Ishikawa (cell line): Measurements from ENCODE around the gene MIX23.

Source experiments
- CEBPB ChIP-seq: IDR thresholded peaks from 2 replicates; pipeline ENCODE4 v1.6.1; 2012
- CREB1 ChIP-seq: IDR thresholded peaks from 2 replicates; pipeline ENCODE4 v1.6.1; 2012; ENCODE audit warnings: low read depth
- EGR1 ChIP-seq: IDR thresholded peaks from 2 replicates; pipeline ENCODE4 v1.6.1; 2012
- EP300 ChIP-seq: IDR thresholded peaks from 2 replicates; pipeline ENCODE4 v1.6.1; 2012; ENCODE audit warnings: borderline replicate concordance
- FOXM1 ChIP-seq: IDR thresholded peaks from 2 replicates; pipeline ENCODE4 v1.6.1; 2012; ENCODE audit warnings: low read depth, borderline replicate concordance
- MAX ChIP-seq: IDR thresholded peaks from 2 replicates; pipeline ENCODE4 v1.6.1; 2012
- NFIC ChIP-seq: IDR thresholded peaks from 2 replicates; pipeline ENCODE4 v1.6.1; 2012
- RAD21 ChIP-seq: IDR thresholded peaks from 2 replicates; pipeline ENCODE4 v1.6.1; 2012; ENCODE audit warnings: low read depth
- TAF1 ChIP-seq: IDR thresholded peaks from 2 replicates; pipeline ENCODE4 v1.6.1; 2012; ENCODE audit warnings: low read depth, mild to moderate bottlenecking
- TCF12 ChIP-seq: IDR thresholded peaks from 2 replicates; pipeline ENCODE4 v1.6.1; 2012; ENCODE audit warnings: low read depth
- TEAD4 ChIP-seq: IDR thresholded peaks from 2 replicates; pipeline ENCODE4 v1.6.1; 2012
- USF1 ChIP-seq: IDR thresholded peaks from 2 replicates; pipeline ENCODE4 v1.6.1; 2012
- YY1 ChIP-seq: IDR thresholded peaks from 2 replicates; pipeline ENCODE4 v1.6.1; 2012; ENCODE audit warnings: low read depth
- ZBTB7A ChIP-seq: IDR thresholded peaks from 2 replicates; pipeline ENCODE4 v1.6.1; 2012; ENCODE audit warnings: low read depth
- TF ChIP-seq, protein P1 (sequence below): IDR thresholded peaks from 2 replicates; pipeline ENCODE4 v1.6.1; 2012; ENCODE audit warnings: low read depth, mild to moderate bottlenecking

MIX23 gene

GRCh38 chr3:122353893-122354401 lies 29.1 kb downstream of the MIX23 start:
- TF ChIP-seq USF1 (no peak), NFIC (no peak), YY1 (no peak), TCF12 (no peak), TAF1 (no peak), ZBTB7A (no peak), EP300 (no peak), CREB1 (no peak), CEBPB (no peak), EGR1 (no peak), MAX (no peak), RAD21 (no peak), FOXM1 (no peak), TEAD4 (no peak)
- TF ChIP-seq, protein P1, sequence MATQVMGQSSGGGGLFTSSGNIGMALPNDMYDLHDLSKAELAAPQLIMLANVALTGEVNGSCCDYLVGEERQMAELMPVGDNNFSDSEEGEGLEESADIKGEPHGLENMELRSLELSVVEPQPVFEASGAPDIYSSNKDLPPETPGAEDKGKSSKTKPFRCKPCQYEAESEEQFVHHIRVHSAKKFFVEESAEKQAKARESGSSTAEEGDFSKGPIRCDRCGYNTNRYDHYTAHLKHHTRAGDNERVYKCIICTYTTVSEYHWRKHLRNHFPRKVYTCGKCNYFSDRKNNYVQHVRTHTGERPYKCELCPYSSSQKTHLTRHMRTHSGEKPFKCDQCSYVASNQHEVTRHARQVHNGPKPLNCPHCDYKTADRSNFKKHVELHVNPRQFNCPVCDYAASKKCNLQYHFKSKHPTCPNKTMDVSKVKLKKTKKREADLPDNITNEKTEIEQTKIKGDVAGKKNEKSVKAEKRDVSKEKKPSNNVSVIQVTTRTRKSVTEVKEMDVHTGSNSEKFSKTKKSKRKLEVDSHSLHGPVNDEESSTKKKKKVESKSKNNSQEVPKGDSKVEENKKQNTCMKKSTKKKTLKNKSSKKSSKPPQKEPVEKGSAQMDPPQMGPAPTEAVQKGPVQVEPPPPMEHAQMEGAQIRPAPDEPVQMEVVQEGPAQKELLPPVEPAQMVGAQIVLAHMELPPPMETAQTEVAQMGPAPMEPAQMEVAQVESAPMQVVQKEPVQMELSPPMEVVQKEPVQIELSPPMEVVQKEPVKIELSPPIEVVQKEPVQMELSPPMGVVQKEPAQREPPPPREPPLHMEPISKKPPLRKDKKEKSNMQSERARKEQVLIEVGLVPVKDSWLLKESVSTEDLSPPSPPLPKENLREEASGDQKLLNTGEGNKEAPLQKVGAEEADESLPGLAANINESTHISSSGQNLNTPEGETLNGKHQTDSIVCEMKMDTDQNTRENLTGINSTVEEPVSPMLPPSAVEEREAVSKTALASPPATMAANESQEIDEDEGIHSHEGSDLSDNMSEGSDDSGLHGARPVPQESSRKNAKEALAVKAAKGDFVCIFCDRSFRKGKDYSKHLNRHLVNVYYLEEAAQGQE = no peak

GRCh38 chr3:122353215-122353614 lies 29.8 kb downstream of the MIX23 start:
- TF ChIP-seq FOXM1 (no peak), TEAD4 (no peak), EGR1 (no peak), ZBTB7A (no peak), MAX (no peak), USF1 (no peak), NFIC (no peak), RAD21 (no peak), CREB1 (no peak), TCF12 (no peak)
- TF ChIP-seq, protein P1 = no peak

DNA sequence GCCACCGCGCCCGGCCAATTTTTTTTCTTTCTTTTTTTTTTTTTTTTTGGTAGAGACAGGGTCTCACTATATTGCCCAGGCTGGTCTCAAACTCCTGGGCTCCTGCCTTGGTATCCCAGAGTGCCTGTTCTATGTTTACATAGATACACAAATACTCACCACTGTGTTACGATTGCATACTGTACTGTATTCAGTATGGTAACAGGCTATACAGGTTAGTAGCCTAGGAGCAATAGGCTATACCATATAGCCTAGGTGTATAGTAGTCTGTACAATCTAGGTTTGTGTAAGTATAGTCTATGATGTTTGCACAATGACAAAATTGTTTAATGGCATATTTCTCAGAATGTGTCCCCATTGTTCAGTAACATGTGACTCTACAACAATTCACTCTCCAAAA lies 31.4 kb downstream of the MIX23 start:
- TF ChIP-seq MAX = no peak
- no peak for TF ChIP-seq YY1
- TF ChIP-seq CREB1 = no peak
- TF ChIP-seq, protein P1 = no peak
- no peak for TF ChIP-seq TAF1
- TF ChIP-seq USF1 = no peak
- TF ChIP-seq NFIC = no peak
- no peak for TF ChIP-seq EP300
- no peak for TF ChIP-seq TCF12
- no peak for TF ChIP-seq EGR1
- TF ChIP-seq TEAD4 = no peak
- no peak for TF ChIP-seq CEBPB
- no peak for TF ChIP-seq FOXM1
- no peak for TF ChIP-seq ZBTB7A
- TF ChIP-seq RAD21 = no peak

GRCh38 chr3:122350814-122351418 lies 32.1 kb downstream of the MIX23 start:
- no peak for TF ChIP-seq YY1
- no peak for TF ChIP-seq FOXM1
- TF ChIP-seq CEBPB = no peak
- TF ChIP-seq NFIC = no peak
- no peak for TF ChIP-seq RAD21
- TF ChIP-seq USF1 = no peak
- TF ChIP-seq EP300 = no peak
- TF ChIP-seq TEAD4 = no peak
- no peak for TF ChIP-seq TAF1
- no peak for TF ChIP-seq CREB1
- TF ChIP-seq MAX = no peak
- TF ChIP-seq, protein P1 = no peak
- no peak for TF ChIP-seq TCF12
- no peak for TF ChIP-seq EGR1
- TF ChIP-seq ZBTB7A = no peak
